CD4-positive, alpha-beta T cell treated with Interleukin-4 for 1 hour (primary cell): ENCODE results near the gene CDC42SE1.

Experiments
- DNase-seq, 2 donors: peaks; one replicate each; pipeline ENCODE4 v3.0.0-alpha.2; 2020 to 2022

Gene CDC42SE1

GRCh38 chr1:151008244-151009205, 50.9 kb downstream of the CDC42SE1 start, which contains the start of gene PRUNE1:
PRUNE1 (plus strand) TSS chr1:151008449; CDS start chr1:151008633, 184 bp downstream.
- DNase-seq, result peak; percentile 99

GRCh38 chr1:151007853-151008243, 51.6 kb downstream of the CDC42SE1 start:
- DNase-seq, result no peak

GRCh38 chr1:151006327-151007052, 52.9 kb downstream of the CDC42SE1 start, which contains the start of gene MINDY1:
MINDY1 (minus strand) TSS chr1:151006902; CDS start chr1:151002617, 4,285 bp downstream.
- DNase-seq, result peak; percentile 49 to 61

- DNase-seq, result no peak
Observed at GRCh38 chr1:151005729-151006319, 53.6 kb downstream of the CDC42SE1 start.

- peak in 1 of 2 donors; percentile 46 for DNase-seq
Observed at GRCh38 chr1:151003180-151003579, 56.2 kb downstream of the CDC42SE1 start.

GRCh38 chr1:151002611-151003010, 56.8 kb downstream of the CDC42SE1 start:
- no peak for DNase-seq

- DNase-seq, result no peak
Observed at GRCh38 chr1:151002051-151002450, 57.4 kb downstream of the CDC42SE1 start.

GRCh38 chr1:151001602-151002001, 57.8 kb downstream of the CDC42SE1 start:
- DNase-seq, result no peak
